A673 (cell line): ENCODE results near the gene TRMT11. TPM values are rescaled to one million over a fixed set of nuclear protein-coding genes. Genes with fewer than 3 reads are reported as not detected.
A peak's percentile ranks its signal among the peaks of the same experiment; 100 is the strongest.

Experiments used
- BruUV-seq: library from RNA; stranded (reverse); fragments of 400-500 nt; replicated peaks from 2 replicates; lab custom pipeline; 2021; lab: Mats Ljungman, UMichigan
- CTCF ChIA-PET: fragments of 300-600 bp; sonication (Branson Sonifier 250); formaldehyde crosslinking; loops from one replicate; lab custom pipeline; 2022; ENCODE audit warnings: antibody characterized with exemption; lab: Charles Lee
- POLR2A ChIA-PET: fragments of 300-600 bp; sonication (Branson Sonifier 250); formaldehyde crosslinking; loops from one replicate; lab custom pipeline; 2022; ENCODE audit warnings: antibody characterized with exemption; ENCODE audit not compliant: low non-redundant PET; lab: Charles Lee
- DNase-seq: peaks from one replicate; pipeline ENCODE4 v3.0.0-alpha.2; 2015; ENCODE audit warnings: low spot score
- H3K27ac ChIP-seq: fragments of 200-600 bp; sonication (generic); 2 replicates; pipeline ENCODE4 v1.5.1; 2016; ENCODE audit warnings: mixed run types, low read depth, mild to moderate bottlenecking, mixed read lengths, antibody characterized with exemption, low read length; ENCODE audit not compliant: poor library complexity, severe bottlenecking
- H3K27me3 ChIP-seq: fragments of 200-600 bp; sonication (generic); replicated peaks from 2 replicates; pipeline ENCODE4 v1.6.1; 2017; ENCODE audit warnings: mixed run types, low read depth, mild to moderate bottlenecking, mixed read lengths, antibody characterized with exemption, low read length; ENCODE audit not compliant: insufficient read depth, poor library complexity
- H3K36me3 ChIP-seq: fragments of 200-600 bp; sonication (generic); 2 replicates; pipeline ENCODE4 v1.6.1; 2016; ENCODE audit warnings: mixed run types, mild to moderate bottlenecking, mixed read lengths, antibody characterized with exemption, low read length; ENCODE audit not compliant: insufficient read depth, poor library complexity, severe bottlenecking
- H3K4me1 ChIP-seq: fragments of 200-600 bp; sonication (generic); 2 replicates; pipeline ENCODE4 v1.6.1; 2017; ENCODE audit warnings: mixed run types, mild to moderate bottlenecking, mixed read lengths, antibody characterized with exemption, low read length; ENCODE audit not compliant: insufficient read depth, poor library complexity, severe bottlenecking
- H3K4me3 ChIP-seq: fragments of 200-600 bp; sonication (generic); 2 replicates; pipeline ENCODE4 v1.5.1; 2016; ENCODE audit warnings: low read depth, mixed run types, mild to moderate bottlenecking, mixed read lengths, low read length; ENCODE audit not compliant: poor library complexity, severe bottlenecking
- H3K9me3 ChIP-seq: fragments of 200-600 bp; sonication (generic); 2 replicates; pipeline ENCODE4 v1.6.1; 2016; ENCODE audit warnings: mixed run types, low read depth, mild to moderate bottlenecking, mixed read lengths, antibody characterized with exemption, low read length; ENCODE audit not compliant: poor library complexity, severe bottlenecking
- EZH2 ChIP-seq: fragments of 200-600 bp; sonication (generic); IDR thresholded peaks from 2 replicates; pipeline ENCODE4 v1.6.1; 2017; ENCODE audit warnings: borderline replicate concordance, low read depth, mild to moderate bottlenecking, mixed read lengths, antibody characterized with exemption, low read length; ENCODE audit not compliant: poor library complexity, severe bottlenecking
- intact Hi-C: fragments of 100-400 bp; cut with micrococcal nuclease; formaldehyde crosslinking; loops from one replicate; pipeline ENCODE4 v1.10.0; 2022; ENCODE audit not compliant: unreplicated experiment
- total RNA-seq: library from RNA; stranded (reverse); gene quantifications from 2 replicates; pipeline ENCODE4 v1.2.3, GENCODE V29; 2021
- TF ChIP-seq, protein P1 (sequence below): fragments of 300-800, 200-600 bp; sonication (generic); conservative IDR thresholded peaks from 2 replicates; pipeline ENCODE4 v1.5.1; 2017; ENCODE audit warnings: low read depth, mild to moderate bottlenecking, antibody characterized with exemption, low read length, moderate library complexity, mixed read lengths

TRMT11 gene
- total RNA-seq, 1 experiment from 2014 or later: 29.1 TPM

DNA sequence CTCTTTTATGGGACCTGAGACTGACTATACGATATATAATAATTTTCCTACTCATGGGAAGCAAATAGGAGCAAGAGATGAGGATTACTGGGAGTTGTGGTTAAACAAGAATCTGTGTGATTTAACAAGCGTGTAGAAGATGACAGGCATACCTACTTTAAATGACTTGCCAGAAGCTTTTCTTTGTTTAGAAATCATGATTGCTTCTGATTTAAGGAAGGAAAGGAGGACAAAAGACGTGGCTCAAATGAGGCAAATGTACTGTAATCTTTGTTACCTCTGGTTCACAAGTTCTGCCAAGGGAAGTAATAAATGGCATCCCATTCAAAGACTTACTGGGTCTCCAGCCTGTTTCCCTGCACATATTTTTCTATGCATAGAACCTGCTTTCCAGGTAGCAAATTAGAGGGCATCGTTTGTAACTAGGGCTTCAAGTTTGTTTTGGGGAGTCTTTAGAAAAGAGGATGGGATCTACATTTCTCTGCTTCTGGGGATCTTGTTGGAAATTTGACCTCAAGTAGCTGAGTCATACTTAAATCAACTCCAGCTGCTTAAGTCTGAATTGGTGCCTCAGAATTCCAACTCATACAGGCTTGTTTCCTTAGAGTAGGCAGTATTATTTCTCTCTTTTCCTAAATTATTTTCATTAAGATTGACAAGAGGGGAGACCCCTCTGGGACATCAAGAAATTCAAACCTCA, 2.9 kb upstream of the TRMT11 start:
- intact Hi-C loops: no loop called here
- Histone ChIP-seq H3K27ac (peak overlapping the region; percentile 48), H3K36me3 (no peaks in the 10 kb centered on the region), H3K9me3 (no peaks in the 10 kb centered on the region), H3K4me3 (no peak overlapping the region), H3K4me1 (peaks cover 31% of the 10 kb centered on the region), H3K27me3 (no peaks in the 10 kb centered on the region)
- BruUV-seq: no TSS peak
- peak; percentile 48 for DNase-seq
- ChIA-PET POLR2A (no interaction called here), CTCF (no interaction called here)
- TF ChIP-seq, protein P1, sequence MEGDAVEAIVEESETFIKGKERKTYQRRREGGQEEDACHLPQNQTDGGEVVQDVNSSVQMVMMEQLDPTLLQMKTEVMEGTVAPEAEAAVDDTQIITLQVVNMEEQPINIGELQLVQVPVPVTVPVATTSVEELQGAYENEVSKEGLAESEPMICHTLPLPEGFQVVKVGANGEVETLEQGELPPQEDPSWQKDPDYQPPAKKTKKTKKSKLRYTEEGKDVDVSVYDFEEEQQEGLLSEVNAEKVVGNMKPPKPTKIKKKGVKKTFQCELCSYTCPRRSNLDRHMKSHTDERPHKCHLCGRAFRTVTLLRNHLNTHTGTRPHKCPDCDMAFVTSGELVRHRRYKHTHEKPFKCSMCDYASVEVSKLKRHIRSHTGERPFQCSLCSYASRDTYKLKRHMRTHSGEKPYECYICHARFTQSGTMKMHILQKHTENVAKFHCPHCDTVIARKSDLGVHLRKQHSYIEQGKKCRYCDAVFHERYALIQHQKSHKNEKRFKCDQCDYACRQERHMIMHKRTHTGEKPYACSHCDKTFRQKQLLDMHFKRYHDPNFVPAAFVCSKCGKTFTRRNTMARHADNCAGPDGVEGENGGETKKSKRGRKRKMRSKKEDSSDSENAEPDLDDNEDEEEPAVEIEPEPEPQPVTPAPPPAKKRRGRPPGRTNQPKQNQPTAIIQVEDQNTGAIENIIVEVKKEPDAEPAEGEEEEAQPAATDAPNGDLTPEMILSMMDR: no peak
- no peak for TF ChIP-seq EZH2

DNA sequence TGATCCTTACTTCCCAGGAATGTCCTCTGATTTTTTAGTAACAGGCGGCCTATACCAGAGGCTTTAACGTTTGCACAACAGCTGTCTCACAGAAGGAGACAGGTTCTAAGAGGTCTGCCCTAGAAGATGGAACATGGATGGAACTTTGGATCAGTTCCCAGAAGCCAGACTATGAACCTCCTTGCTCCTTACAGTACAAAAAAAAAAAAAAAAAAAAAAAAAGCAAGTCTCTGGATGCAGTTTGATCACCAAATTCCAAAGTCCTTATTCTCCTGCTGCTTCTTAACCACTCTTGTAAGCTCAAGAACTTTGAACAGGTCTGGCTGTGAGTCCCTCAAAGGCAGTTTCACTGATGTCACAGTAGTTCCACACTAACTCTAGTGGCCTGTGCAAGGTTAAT, 2.0 kb upstream of the TRMT11 start:
- CTCF ChIA-PET: no interaction called here
- no peaks in the 10 kb centered on the region for H3K36me3 ChIP-seq
- H3K9me3 ChIP-seq: no peaks in the 10 kb centered on the region
- no peak overlapping the region for H3K27ac ChIP-seq
- no peak for TF ChIP-seq EZH2
- TF ChIP-seq, protein P1: no peak
- intact Hi-C loops: no loop called here
- H3K4me1 ChIP-seq: peaks cover 32% of the 10 kb centered on the region
- DNase-seq: no peak
- POLR2A ChIA-PET: no interaction called here
- no TSS peak for BruUV-seq
- H3K27me3 ChIP-seq: no peaks in the 10 kb centered on the region
- H3K4me3 ChIP-seq: no peak overlapping the region

DNA sequence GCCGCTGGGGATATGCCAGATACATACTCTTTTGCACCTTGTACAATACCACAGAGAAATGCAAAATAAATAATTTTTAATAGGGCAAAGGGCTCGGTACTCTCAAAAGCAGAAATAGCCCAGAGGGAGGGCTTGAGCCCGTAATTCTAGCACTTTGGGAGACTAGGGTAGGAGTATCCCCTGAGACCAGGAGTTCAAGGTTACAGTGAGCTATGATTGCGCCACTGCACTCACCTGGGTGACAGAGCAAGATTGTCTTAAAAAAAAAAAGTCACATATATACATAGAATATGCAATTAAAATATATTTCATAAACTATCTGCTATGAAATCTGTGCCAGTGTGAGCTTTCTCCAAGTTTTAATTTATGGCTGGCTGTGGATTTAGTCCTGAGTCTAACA, 818 bp upstream of the TRMT11 start:
- ChIA-PET POLR2A (interaction anchor here (0.7 kb wide), 1 partner anchor 506 kb away, joined by 4 read pairs; no protein-coding TSS in a partner anchor), CTCF (interaction anchor here (1.5 kb wide), 1 partner anchor 10 kb away, joined by 7 read pairs; no protein-coding TSS in a partner anchor)
- intact Hi-C loops: no loop called here
- Histone ChIP-seq H3K9me3 (no peaks in the 10 kb centered on the region), H3K4me1 (peaks cover 32% of the 10 kb centered on the region), H3K27me3 (no peaks in the 10 kb centered on the region), H3K27ac (peak overlapping the region; percentile 75), H3K36me3 (no peaks in the 10 kb centered on the region), H3K4me3 (peak overlapping the region; percentile 77)
- no peak for DNase-seq
- TF ChIP-seq EZH2: no peak
- TF ChIP-seq, protein P1: no peak
- no TSS peak for BruUV-seq
